Inflammatory macrophage (primary cell): ENCODE data around the gene ZNF618.

Experiments
- DNase-seq, 2 donors: peaks; one replicate each; pipeline ENCODE4 v3.0.0-alpha.2; 2020 to 2022

The ZNF618 gene

DNA sequence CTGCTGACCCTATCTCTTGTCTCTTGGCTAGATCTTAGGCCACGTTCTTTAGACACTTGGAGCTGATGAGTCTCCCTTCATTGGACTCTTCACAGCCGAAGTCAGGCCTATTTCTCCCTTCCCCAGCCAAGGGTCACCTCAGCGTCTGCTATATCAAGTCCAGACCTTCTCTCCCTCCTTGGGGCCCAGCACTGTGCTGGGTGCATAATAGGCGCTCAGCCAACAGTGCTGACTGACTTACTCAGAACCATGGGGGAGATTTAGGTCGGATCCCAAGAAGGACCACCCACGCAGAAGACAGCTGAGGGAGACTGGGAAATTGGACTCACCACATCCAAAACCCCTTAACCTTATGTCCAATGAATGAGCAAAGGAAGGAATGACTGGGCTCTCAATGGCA is 207.6 kb downstream of the ZNF618 start:
- DNase-seq, result no peak

DNA sequence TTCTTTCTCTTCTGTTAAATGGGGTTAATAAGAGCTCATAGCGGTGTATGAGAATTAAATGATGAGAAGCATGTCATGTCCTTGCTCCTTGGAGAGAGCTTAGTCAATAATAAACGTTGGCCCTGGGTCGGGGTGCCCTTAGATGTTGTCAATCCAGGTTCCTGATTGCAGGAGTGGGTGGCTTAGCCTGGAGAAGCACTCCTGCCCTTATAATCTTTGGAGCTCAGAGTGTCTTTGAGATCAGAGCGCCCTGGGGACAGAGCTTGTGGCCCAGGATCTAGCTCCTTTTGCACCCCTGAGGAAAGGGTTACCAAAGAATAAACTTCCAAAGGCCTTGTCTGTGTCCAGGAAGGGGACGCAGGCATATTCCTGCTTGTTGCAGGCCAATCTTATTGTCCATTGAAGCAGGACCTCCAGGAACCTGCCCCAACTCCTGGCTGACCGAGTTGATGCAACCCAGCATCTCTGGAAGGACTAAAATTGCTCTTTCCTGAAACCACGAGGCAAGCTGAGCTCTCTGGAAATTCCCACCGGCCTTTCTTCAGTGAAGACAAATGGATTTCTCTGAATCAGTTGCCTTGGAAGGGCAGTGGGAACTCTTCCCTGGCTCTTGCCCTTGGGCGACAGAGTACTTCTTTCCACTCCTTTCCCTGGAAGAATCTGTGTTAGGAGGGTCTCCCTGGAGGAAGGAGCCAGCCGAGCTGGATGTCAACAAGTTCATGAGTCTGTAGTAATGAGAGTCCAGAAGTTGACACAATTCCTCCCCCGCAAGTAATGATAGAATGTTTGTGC is 208.4 kb downstream of the ZNF618 start:
- no peak for DNase-seq

DNA sequence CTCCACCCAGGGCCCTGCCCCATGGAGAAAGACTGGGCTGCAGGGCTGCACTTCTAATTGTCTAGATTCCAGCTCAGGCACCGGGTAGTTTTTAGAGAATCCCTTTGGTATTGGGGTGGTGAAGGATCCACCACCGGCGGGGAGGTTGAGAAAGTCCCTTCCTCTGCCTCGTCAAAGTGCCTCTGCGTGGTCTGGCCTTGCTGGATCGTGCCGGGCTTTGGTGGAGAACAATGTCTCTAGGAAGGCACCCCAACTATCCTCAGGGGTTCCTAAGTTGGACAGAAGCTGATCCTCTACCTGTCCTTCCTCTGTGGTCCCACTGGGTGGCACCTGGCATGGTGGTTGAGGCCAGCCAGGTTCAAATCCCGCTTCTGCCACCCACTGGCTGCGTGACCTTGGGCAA is 209.3 kb downstream of the ZNF618 start:
- no peak for DNase-seq

DNA sequence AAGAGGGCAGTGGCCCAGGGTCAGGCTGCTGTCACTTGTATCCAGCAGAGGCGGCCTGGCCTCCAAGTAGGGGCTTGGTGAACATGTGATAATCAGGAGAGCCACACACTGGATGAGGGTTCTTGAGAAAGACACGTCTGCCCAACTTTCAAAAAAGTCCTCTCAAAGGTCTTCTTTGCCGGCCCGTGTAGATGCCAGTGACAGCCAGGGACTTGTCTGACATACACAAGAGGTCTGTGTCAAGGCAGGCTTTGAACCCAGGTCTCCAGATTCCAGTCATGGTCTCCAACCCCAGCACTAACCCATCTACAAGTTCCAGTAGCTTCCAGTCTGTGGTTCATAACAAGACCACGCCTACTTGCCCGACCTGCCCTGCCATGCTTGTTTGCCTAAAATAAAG is 209.9 kb downstream of the ZNF618 start:
- DNase-seq, result no peak

DNA sequence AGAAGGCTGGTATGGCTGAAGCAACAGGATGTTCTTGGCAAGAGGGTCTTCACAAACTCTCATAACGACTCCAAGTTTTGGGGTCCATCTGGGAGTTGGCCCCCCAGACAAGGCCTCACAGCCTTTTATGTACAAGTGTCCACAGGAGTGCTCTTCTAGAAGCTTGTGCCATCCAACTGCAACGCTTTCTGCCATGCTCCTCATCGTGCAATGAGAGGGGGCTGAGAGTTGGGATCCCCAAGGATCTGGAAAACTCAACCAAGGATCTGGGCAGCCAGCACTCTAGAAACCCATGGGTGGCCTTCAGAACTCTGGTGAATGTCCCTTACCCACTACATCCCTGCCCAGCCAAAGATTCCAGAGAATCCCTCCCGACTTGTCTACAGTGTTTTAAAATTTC is 210.5 kb downstream of the ZNF618 start:
- no peak for DNase-seq

DNA sequence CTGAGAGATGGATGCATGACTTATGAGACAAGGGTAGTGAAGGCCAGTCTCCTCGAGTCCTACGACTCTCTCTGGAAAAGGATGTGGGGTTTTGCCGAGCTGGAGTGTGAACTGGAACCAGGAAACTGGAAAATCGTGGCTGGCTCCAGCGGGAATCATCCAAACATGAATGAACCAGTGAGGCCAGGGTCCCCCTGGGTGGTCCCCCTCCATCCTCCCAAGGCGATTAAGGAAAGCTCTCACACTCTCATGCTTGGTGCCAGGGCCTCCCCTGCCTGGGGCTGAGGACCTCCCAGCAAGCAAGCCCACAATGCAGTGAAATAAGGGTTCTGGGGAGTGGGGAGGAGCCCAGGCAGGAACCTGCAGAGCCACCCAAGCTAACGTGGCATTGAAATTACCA is 211.6 kb downstream of the ZNF618 start:
- DNase-seq, result no peak

DNA sequence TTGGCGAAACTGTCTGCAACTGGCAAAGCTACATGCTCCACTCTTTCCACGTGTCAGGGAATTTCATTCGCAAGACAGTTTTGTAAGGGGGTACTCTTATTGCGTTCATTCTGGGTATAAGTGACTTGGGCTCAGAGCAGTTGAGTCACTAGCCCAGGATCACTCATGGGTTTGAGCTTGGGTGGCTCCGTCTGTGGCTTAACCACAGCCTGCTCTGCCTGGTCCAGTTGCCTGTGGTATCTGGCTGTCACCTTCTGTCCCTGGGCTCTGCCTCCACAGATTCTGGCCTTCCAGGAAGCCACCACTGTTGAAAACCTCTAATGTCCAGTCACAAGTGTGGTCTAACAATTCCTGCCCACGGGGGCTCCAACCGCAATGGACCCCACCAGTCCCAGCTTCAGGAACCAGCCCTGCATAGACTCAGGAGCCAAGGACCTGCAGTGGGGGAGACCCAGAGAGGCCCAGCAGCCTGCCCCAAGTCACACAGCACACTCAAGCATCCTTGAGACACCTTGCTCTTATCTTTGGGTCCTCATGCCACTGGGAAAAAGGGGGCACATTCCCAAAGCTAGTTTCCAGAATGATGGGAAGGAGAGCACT is 212.6 kb downstream of the ZNF618 start:
- DNase-seq, result no peak

DNA sequence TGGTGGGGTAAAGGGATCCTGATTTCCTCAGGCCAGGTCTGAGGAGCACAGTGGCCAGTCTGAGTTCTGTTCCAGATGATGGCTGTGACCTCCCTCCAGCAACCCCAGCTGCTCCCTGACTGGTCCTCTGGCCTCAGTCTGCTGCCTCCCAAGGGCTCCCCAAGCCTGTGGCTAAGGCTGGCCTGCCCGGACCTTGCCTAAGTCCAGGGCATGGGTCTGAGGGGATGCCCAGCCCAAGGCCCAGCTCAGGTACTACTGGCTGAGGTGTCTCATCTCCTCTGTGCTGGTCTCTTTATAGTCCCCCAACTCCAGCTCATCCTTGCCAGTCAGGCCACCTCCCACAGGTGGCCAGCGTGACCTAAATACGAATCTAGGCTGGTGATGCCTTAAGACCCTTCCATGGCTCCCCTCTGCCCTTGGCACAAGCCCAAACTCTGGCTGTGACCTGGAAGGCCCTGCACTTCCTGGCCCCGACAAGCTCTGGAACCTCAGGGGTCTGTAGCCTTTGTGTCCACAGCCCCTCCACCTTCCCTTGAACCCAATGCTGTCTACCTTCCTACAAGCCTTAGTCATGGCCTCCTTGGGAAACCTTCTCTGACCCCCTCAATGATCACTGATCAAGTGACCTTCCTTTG is 213.2 kb downstream of the ZNF618 start:
- DNase-seq, result no peak

DNA sequence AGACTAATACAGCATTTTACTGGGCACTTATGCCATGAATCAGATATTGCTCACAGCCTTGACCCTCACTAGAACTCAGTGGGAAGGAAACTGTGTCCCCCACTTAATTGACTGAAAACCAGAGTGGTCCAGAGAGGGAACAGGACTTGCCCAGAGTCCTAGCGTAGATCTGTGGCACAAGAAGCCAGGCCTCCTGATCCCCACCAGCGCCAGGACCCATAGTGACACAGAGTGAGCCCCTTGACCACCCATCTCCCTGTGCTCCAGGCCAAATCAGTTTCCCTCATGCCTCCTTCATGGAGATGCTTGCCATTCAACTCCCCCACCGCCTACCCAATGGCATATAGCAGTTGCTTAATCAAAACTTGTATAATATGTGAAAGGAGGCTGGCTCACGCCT is 214.7 kb downstream of the ZNF618 start:
- no peak for DNase-seq

DNA sequence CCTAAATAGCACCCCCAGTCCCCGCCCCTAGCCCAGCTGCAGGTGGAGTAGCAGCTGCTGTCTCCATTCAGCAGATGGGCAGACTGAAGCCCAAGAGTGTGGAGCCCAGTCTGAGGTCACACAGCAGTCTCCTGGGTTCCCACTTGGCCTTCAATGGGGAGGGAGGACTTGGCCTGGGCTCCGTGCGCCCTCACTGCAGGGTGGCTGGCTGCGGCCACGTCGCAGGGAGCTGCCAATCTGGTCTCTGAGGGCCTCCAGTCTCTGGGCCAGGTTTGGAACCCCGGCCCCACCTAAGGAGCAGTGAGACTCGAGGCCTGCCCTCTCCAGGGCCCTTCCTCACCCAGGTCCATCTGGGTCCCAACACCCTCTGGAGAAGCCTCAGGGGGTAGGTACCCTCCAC is 215.6 kb downstream of the ZNF618 start:
- no peak for DNase-seq

DNA sequence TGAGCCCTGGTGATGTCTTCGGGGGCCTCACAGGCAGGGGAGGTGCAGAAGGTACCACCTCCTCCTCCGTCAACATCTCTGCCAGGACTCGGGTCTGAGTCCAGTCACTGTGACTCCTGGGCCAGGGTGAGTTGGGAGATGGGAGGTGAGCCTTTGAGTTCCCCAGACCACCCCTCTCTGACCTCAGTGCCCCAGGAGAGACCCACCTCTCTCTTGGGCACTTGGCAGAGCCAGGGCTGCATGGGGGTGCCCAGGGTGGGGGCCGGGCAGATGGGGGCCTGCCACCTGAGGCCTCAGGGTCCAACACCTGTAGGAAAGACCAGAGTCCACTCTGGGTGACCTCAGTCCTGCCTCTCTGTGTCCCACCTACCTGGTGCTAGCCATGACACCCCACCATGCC is 216.2 kb downstream of the ZNF618 start:
- DNase-seq, result no peak

DNA sequence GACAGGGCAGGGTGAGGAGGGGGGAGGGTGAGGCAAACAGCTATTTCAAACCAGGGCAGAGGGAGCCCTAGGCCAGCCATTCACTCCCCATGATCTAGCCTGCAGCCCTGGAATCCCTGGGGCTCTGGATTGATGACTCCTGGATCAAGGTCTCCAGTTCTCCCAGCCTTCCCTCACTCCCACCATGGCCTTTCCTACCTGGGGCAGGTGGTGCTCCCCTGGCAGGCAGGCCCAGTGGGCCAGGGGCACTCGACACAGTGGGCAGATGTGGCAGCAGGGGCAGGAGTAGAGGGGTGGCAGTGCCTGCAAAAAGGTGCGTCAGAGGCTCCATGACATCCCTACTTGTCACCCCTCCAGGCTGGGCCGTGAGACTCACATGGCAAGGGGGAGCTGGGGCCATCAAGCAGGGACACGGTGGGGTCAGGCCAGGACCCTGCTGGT is 216.9 kb downstream of the ZNF618 start:
- no peak for DNase-seq

DNA sequence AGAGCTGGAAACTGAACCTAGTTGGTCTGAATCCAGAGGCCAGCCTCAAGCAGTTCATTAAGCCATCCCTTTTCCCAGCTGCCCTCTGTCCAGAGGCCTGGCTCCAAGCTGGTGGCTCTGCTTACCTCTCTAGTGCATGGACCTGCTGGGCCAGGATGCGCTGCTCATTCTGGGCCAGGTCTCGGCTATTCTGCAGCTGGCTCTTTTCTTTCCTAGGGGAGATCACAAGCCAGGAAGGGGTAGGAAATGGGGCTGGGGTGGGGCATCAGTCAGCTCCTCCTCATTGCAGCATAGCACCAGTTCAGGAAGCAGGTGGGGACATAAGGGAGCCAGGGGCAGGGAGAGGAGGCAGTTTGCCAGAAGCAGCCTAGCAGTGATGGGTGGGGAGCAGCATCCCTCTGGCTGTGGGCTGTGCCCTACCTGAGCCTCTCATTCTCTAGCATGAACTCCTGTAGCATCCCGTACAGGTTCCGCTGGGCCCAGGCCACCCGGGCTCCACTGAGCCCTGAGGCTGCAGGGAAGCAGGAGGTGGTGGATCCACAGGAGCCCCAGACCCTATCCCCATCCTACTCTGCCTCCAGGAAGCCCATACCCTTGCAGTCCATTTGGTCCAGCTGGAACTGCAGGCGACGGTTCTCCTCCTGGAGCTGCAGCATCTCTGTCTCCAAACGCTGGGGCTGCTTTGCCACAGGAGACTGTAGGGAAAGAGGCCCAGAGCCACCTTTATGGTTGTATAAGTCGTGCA is 217.8 kb downstream of the ZNF618 start:
- no peak for DNase-seq

DNA sequence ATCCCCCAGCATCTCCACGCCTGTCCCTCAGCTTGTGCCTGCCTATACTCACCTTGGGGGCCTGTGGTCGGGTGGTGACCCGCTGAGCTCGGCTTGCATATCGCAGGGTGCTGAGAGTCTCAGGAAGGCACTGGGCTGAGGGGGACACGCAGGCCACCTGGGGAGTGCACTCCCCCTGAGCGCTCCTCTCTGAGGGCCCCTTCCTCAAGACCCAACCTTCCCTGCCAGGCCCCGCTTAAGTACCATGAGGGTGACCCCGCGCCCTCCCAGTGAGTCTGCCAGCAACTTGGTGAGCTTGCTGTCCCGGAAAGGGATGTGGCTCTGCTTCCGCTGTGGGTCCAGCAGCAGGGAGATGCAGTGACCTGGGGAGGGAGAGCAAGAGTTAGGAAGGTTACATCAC is 218.9 kb downstream of the ZNF618 start:
- no peak for DNase-seq

DNA sequence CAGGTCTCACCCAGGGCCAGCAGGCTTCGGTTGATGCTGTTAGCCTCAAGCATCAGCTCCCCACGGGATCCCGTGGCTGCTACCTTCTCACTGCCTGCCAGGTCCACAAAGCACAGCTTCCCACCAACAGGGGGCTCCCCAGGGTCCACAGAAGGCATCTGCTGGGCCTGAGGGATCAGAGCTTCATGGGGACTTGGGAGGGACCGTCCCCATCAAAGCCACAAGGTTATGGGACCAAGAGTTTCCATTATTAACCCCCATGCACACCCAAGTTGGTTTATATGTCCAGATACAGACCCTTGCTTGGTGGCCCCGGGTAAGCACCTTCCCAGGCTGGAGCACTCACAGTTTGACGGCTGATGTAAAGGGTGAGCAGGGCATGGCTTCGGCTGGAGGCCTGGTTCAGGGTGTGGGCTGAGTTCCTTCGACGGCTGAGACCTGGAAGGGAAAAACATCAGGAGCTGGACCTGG is 220.0 kb downstream of the ZNF618 start:
- DNase-seq, result no peak

DNA sequence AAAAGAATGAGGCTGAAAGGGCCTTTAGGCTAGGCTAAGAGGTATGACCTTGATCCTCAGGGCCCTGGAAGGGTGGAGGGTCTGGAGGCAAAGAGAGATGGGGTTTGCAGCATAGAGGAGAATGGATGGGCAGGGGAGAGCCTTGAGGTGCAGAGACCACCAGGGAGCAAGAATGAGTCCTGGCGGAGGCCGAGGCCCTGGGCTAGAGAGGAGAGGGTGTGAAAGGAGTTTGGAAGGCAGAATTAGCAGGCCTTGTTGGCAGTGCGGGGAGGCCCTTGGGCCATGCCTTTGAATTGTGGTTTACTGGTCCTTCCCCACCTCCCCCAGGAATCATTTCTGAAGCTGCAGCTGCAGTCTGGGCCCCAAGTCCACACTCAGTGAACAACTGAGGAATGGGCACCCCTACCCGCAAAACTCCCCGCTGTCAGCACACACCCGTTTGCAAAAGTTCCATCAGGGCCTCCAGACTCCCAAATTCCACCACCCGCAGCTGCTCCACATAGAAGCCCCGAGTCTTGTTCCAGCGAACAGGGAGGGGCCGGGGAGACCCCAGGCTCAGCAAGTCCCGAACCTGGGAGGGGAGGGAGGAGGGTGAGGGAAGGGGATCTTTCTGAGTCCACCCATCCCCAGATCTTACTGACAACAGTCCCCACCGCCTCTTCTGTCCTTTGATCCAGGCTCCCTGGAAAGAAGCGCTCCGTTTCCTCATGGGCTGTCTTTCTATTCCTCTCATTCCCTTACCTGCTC is 220.9 kb downstream of the ZNF618 start:
- no peak for DNase-seq

DNA sequence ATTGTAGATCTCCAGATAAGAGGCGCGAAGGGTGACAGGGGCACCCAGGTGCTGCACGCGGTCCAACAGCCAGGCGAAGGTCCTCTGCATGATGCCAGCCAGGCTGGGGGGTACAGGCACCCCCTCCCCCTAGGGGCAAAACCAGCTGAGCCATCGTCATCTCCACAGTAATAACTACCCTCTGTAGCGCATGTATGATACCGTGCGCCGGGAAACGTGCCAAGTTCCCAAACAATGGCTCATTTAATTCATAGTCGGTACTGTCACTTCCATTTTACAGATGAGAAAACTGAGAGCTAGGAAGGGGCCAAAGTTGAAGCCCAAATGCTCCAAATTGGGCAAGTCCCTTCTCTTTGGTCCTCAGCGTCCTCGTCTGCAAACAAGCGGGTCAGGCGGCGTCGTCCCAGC is 221.5 kb downstream of the ZNF618 start:
- no peak for DNase-seq

DNA sequence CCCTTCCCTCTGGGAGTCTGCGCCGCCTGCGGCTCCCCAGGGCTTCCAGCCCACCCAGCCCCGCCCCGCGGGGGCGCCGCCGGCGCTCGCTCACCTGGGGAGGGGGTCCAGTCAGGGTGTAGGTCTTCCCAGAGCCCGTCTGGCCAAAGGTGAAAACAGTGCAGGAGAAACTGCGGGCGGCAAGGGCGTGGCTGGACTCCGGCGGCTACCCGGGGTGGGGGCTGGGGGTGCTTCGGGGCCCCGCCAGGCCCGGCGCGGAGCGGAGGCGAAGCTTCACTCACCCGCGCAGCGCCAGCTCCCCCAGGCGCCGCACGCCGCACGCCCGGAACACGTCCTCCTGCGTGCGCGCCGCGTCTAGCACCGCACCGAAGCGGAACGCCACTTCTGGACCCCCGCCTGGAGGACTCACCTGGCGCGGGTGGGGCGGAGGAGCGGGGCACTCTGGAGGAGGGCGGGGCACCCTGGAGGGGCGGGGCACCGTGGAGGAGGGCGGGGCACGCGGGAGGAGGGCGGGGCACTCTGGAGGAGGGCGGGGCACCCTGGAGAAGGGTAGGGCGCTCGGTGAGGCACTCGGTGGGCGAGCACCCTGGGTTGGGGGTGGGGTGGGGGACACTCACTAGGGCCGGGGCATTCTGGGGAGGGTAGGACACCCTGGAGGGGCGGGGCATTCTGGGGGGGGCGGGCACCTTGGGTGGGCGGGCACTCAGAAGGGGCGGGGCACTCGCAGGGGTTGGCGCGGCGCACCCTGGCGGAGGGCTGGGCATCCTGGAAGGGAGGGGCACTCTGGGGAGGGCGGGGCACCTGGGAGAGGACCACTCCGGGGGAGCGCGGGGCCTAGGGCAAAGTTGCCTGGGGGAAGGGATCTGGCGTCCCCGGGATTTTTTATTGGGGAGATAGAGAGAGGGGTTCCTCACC is 222.2 kb downstream of the ZNF618 start:
- DNase-seq, result no peak

DNA sequence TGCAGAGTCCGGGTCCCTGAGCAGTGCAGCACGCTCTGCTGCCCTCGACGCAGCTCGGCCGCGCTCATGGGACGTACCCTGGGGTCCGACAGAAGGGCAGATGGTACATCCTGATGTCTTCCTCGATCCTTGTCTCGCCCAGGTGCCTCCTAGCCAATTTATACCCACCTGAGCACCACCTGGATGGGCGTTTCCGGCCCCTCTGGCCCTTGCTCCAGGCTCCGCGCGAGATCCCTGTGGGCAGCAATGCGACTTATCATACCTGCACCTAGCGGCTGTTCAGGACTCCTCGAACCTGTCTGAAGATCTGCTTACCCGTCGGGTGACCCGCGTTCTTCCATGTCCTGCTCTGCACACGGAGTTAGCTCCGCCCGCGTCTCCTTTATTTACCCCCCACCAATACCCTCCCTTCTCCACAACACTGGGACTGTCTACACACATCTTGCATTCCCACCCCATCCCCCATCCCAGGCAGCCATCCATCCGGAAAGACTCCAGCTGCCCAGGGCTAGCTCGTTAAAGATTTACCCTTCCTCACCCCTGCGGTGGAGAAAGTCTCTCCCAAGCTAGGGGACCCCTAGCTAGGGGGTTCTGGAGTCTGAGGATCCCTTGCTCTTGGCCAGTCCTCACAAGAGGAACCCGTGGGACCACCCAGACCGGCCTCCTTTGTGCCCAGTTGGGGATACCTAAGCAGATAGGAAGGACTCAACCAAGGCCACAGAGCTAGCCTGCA is 223.0 kb downstream of the ZNF618 start, which contains the start of gene KIF12:
TSS of gene KIF12 (minus strand) at position 357 of the 733 bp plus-strand sequence. CDS start at position 341, 16 bp downstream.
- no peak for DNase-seq

DNA sequence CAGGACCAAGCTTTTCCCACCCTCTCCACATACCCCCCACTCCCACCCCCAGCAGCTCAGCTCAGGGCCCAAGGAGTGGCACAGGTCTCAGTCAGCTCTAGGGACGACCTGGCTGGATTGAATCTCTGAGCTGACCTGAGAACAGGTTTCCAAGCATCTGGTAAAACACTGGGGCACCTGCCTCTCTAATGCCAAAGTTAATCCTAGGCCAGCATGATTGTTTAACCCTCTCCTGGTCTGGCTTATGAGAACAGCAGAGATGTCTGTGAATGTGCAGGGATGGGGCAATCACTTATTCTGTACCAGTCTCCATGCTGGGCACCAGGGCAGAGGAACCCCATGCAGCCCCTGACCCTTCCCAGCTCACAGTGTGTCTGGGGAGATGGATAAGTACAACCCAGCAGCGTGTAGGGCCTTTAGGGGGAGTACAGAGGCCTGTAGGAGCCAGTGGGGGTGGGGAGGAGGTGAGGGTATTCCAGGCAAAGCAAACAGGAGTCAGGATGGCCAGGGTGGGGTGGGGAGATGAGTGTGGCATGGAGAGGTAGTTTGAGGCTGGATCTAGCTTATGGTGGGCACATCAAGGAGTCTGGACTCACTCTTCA is 223.7 kb downstream of the ZNF618 start:
- no peak for DNase-seq
